Measurements from ENCODE around the gene ZDHHC3. TPM values are rescaled to one million over a fixed set of nuclear protein-coding genes. Genes with fewer than 3 reads are reported as not detected.
A peak's percentile ranks its signal among the peaks of the same experiment; 100 is the strongest.

Gene ZDHHC3
- total RNA-seq, 1 donor from 2014 or later: 63.7 TPM

DNA sequence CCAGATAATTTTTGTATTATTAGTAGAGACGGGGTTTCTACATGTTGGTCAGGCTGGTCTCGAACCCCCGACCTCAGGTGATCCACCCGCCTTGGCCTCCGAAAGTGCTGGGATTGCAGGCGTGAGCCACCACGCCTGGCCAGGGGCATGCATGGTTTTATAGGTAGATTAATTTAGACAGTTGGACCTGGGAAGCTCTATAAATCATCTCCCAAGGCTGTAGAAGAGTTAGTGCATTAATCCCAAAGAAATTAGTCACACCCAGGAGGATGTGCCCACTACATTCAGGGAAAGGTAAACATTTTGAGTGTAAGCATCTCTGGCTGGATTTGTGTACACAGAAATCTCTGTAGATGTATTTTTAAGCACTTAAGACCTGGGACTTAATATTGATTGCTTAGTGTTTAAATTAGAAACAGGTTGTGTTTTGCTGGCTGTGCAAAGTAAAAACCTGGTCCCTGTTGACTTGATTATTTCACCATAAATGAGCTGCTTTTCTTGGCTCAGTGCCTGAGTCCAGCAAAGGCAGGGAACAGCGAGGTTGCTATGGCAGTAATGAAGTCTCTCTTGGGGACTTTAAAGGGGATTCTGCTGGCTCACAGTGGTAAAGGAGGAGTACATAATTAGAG is 19.3 kb upstream of the ZDHHC3 start:
- peak in 1 of 2 experiments; percentile 47 for DNase-seq (ENCODE audit: low spot score in 2 of 2, unreplicated experiment in 2 of 2)
- no peaks in the 10 kb centered on the region for H3K27me3 Mint-ChIP-seq (ENCODE audit: low read depth)
- H3K4me3 Mint-ChIP-seq: no peak overlapping the region
- TF ChIP-seq, protein P1, sequence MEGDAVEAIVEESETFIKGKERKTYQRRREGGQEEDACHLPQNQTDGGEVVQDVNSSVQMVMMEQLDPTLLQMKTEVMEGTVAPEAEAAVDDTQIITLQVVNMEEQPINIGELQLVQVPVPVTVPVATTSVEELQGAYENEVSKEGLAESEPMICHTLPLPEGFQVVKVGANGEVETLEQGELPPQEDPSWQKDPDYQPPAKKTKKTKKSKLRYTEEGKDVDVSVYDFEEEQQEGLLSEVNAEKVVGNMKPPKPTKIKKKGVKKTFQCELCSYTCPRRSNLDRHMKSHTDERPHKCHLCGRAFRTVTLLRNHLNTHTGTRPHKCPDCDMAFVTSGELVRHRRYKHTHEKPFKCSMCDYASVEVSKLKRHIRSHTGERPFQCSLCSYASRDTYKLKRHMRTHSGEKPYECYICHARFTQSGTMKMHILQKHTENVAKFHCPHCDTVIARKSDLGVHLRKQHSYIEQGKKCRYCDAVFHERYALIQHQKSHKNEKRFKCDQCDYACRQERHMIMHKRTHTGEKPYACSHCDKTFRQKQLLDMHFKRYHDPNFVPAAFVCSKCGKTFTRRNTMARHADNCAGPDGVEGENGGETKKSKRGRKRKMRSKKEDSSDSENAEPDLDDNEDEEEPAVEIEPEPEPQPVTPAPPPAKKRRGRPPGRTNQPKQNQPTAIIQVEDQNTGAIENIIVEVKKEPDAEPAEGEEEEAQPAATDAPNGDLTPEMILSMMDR (IDR thresholded peaks at IDR 0.05; ENCODE audit: unreplicated experiment): no peak
- peak overlapping the region; percentile 89 for H3K27ac Mint-ChIP-seq
- H3K4me1 Mint-ChIP-seq: peaks cover 33% of the 10 kb centered on the region
- no peaks in the 10 kb centered on the region for H3K9me3 Mint-ChIP-seq
- H3K36me3 Mint-ChIP-seq: peaks cover 21% of the 10 kb centered on the region

DNA sequence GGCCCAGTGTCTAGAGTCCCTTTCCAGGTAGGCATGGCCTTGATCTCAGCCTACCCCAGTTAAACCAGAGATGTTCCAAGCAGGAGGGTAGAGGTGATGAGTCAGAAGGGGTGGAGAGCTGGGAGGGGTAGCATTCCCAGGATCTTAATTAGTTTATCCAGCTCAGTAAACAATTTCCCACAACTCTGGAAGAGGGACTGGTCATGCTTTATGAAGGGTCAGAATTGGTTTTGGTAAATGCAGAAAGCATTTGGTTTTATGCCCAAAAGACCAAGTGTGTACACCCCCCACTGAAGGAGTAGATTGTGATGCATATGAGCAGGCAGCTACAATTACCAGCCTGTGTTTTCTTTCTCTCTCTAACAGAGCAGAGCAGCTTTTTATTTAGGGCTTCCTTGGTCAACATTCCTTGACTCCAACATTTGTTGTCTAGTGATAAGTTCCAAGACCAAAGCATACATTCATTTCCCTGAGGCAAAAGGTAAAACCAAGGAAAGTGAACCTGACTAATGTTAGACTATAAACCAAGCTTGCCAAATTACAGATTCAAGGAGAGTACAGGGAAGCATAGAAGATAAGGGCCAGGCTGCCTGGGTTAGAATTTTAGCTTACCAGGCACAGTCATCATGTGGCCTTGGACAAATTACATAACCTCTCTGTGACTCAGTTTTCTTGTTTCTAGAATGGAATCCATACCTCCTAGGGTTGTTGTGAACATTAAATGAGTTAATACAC is 17.7 kb upstream of the ZDHHC3 start:
- Mint-ChIP-seq H3K4me3 (no peak overlapping the region), H3K4me1 (peaks cover 33% of the 10 kb centered on the region), H3K36me3 (peaks cover 15% of the 10 kb centered on the region), H3K9me3 (no peaks in the 10 kb centered on the region), H3K27me3 (ENCODE audit: low read depth) (no peaks in the 10 kb centered on the region), H3K27ac (no peak overlapping the region)
- TF ChIP-seq, protein P1 (IDR thresholded peaks at IDR 0.05; ENCODE audit: unreplicated experiment): no peak
- DNase-seq (ENCODE audit: low spot score in 2 of 2, unreplicated experiment in 2 of 2): no peak

DNA sequence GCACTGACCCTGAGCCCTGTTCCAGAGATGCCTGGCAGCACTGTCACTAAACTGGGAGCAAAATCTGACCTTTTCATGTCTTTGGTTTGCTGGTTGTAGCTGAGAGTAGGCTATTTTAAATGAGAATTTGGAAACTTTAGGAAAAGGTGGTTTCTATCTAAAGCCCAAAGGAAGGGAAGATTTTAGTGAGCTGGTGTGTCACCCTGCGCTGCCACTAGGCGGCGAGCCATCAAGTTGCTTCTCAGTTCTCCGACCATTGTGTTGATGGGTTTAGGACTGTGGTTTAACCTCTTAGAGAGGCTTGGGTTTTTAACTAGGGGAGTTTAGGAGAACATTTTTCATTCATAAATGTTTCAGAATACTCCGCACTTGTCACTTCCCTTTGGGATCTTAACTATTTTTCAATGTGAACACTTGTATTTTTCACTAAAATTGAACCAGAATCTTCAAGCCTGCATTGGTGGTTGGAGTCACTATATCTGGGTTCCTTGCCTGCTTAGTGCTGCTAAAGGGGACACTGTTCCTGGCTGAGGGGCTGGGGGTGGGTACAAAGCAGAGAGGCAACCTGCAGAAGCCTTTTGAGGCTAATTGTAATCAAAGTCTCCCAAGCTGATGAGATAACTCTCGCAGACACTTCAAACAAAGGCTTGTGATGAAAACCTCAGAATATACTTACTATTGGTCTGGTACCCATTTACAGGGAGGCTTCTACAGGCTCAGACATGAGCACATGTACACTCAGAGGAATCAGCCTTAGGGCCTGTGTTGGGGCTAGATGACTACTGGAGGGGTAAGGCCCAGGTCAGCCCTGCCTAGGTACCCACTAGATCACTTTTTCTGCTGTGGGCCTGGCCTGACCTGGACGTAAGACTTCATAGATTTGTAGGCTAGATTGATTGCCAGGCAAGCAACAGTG is 16.8 kb upstream of the ZDHHC3 start:
- H3K4me3 Mint-ChIP-seq: no peak overlapping the region
- H3K27me3 Mint-ChIP-seq (ENCODE audit: low read depth): no peaks in the 10 kb centered on the region
- H3K4me1 Mint-ChIP-seq: peaks cover 35% of the 10 kb centered on the region
- H3K36me3 Mint-ChIP-seq: peaks cover 12% of the 10 kb centered on the region
- no peaks in the 10 kb centered on the region for H3K9me3 Mint-ChIP-seq
- TF ChIP-seq, protein P1 (IDR thresholded peaks at IDR 0.05; ENCODE audit: unreplicated experiment): peak; percentile 93
- no peak overlapping the region for H3K27ac Mint-ChIP-seq
- DNase-seq (ENCODE audit: low spot score in 2 of 2, unreplicated experiment in 2 of 2): no peak

DNA sequence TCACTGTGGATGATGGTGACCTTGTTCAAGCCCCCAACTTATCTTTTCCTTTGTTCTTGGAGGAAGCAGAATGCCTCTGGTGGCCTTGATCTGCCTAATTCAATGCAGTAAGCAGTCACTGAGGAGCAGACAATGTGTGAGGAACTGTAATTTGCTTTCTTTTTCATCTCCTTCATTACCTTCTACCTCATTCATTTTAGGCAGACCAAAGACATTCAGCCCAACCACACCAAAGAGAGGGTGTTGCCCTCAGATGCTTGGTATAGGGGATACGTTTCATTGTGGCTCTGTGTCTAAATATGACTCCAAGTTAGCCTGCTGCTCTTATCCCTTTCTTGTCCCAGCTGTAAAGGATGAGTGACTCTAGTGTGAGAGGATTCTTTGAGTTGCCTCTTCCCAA is 15.4 kb upstream of the ZDHHC3 start:
- TF ChIP-seq, protein P1 (IDR thresholded peaks at IDR 0.05; ENCODE audit: unreplicated experiment): no peak

DNA sequence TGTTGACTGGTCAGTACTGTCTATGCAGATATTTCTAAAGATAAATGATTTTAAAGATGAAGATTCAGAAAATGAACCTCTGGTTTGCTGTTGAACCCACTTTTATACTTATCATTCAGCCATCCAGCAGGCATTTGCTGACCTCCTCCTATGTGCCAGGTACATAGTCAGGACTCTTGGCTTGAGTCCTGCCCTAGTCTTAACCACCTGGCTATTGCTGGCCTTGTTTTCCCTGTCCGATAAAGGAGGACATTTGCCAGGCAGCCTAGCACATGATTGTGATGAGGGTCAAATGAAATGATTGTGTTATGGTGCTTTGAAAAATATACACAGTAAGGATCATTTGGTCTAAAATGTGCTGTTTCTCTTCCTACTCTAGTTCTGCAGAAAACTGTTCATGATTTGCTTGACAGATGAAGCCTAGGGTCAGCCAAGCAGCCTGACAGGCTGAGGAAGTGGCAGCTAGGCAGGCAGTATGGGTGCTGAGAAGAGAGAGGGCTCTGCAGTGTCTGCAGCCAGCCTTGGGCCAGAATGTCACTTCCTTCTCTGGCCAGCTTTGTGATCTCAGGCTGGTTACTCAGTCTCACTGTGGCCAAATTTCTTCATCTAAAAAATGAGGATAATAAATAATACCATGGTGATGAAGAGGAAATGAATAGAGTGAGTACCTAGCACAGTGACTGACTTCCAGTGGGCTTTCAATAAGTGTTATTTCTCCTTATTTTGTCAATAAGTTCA is 13.8 kb upstream of the ZDHHC3 start:
- no peaks in the 10 kb centered on the region for H3K9me3 Mint-ChIP-seq
- peaks cover 22% of the 10 kb centered on the region for H3K36me3 Mint-ChIP-seq
- no peak for DNase-seq (ENCODE audit: low spot score in 2 of 2, unreplicated experiment in 2 of 2)
- H3K4me3 Mint-ChIP-seq: no peak overlapping the region
- H3K27ac Mint-ChIP-seq: no peak overlapping the region
- H3K27me3 Mint-ChIP-seq (ENCODE audit: low read depth): no peaks in the 10 kb centered on the region
- TF ChIP-seq, protein P1 (IDR thresholded peaks at IDR 0.05; ENCODE audit: unreplicated experiment): no peak
- H3K4me1 Mint-ChIP-seq: peaks cover 16% of the 10 kb centered on the region

More for the DNA sequence above, 15.4 kb upstream of the ZDHHC3 start:
- no peak overlapping the region for H3K4me3 Mint-ChIP-seq
- H3K4me1 Mint-ChIP-seq: peaks cover 31% of the 10 kb centered on the region
- no peaks in the 10 kb centered on the region for H3K9me3 Mint-ChIP-seq
- no peaks in the 10 kb centered on the region for H3K27me3 Mint-ChIP-seq (ENCODE audit: low read depth)
- no peak overlapping the region for H3K27ac Mint-ChIP-seq
- H3K36me3 Mint-ChIP-seq: peaks cover 13% of the 10 kb centered on the region
- DNase-seq (ENCODE audit: low spot score in 2 of 2, unreplicated experiment in 2 of 2): no peak

Data from mesothelial cell of epicardium (in vitro differentiated cells).